Stimulated activated CD8-positive, alpha-beta memory T cell treated with anti-CD3 and anti-CD28 coated beads, Interleukin-7, amount 100 ng/mL, for 48 hours (primary cell): ENCODE results near the gene KCNN1.
A peak's percentile ranks its signal among the peaks of the same experiment; 100 is the strongest.

Experiments
- DNase-seq, 2 donors: peaks; one replicate each; pipeline ENCODE4 v3.0.0-alpha.2; 2020; ENCODE audit warnings: low read depth in 1 of 2; ENCODE audit errors: extremely low read depth in 1 of 2

Gene KCNN1

DNA sequence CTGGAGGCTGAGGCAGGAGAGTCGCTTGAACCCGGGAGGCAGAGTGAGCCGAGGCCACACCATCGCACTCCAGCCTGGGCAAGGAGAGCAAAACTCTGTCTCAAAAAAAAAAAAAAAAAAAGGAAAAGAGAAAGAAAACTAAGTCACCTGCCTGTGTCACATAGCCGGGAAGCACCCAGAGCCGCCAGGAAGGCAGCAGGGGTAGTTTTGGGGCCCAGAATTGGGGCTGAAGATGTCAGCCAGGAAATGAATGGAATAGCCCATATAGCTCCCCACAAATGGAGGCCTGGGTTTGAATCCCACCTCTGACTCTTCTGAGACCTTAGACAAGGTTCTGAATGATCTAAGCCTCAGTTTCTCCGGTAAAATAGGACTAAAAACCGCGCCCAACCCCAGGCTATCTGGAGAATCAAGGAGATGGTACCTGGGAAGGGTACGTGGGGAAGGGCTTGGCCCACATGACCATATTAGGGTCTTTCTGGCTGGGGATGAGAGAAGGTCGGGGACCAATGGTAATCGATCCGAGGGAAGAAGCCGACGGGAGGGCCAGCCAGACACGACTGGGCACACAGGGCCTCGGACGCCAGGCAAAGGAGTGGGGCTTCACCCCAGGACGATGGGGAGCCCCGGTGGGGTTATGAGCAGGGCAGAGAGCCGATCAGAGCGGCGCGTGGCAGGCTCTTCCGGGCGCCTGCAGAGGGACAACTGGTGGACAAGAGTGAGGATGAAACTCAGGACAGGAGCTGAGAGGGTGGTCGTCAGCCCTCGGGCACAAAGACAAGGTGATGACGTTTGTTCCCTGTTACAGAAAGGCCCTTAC, 19.7 kb upstream of the KCNN1 start:
- DNase-seq = no peak

DNA sequence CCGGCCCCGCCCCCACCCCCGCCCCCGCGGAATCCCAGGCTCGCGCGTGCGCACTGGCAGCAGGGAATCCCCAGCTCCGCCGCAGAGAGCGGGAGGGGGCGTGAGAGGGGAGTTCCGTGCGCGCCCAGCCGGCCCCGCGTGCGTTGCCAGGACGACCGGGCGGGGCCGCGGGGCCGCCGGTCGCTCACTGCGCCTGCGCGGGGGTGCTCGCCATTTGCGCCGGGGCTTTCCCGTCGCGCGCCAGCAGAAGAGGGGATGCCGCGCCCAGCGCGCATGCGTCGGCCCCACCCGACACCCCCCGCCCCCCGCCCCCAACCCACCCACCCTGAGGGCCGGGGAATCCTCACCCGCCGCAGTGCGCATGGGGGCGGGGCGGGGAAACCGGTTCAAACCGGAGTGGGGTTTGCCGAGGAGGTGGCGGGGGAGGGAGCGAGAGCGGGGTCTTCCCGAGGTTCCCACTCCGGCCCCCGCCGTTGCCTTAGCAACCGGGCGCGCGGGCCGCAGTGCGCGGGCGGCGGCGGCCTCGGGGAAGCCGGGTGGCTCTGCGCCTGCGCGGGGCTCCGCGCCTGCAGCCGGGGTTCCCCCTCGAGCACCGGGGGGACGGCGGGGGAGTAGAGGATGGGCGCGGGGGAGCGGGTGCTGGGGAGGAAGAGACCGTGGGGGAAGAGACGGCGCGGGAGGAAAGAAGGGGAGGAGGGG, 18.9 kb upstream of the KCNN1 start:
- DNase-seq = peak; percentile 84 to 96

DNA sequence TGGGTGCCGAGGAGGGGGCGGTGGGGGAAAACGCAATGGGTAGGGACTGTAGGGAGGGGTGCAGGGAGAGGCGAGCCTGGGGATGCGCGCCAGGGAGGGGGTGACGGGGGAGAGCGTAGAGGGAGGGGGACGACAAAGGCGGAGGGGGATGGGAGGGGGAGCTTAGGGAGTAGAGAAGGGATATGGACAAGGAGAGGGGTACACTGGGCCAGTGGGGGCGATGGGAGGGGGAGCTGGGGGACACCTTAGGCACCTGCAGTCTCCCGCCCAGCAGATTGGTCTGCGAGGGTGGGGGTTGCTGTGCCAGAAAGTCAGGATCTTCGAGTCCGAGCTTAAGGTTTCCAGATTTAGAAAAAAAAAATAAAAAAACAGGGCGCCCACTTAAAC, 18.4 kb upstream of the KCNN1 start:
- DNase-seq = no peak

DNA sequence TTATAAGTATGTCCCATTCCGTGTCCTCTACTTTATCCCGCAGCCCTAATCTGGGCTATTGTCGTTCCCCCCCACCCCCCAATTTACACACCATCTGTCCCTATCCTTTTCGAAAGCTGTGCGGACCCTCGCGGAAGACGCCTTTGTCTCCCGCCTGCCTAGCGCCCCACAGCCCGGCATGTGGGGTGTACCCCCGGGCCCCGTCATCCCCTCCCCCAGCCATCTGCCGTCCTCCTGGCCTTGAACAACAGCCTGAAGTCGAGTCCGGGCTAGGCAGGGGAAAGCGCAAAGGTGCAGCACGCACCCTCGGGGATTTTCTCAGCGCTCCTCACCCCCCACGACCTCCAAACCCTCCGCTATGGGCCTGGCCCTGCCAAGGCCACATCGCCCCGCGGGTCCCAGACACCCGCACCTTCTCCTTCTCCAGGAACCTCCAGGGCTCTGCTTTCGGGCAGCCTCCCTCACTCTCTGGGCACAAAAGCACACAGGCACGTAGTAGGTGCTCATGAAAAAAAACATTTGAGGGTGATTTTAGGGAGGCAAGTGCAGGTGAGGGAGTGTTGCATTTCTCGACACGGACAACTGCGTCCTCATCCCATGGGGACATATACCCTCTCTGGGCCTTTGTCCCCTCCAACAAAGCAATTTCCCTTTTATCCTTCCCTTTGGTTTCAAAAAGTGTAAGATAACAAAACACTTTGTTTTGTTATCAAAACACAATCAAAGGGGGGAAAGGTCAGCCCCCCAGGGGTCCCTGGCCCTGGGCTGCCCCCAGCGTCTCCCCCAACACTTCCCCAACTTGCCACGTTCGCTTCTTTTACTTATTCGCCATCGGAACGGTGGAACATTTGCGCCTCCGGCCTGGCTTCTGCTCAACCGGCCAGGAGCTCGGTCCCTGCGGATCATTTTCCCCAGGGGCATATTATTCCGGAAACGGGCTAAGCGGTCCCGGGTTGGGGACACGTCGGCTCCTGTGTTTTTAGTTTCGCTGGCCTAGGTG, 17.7 kb upstream of the KCNN1 start:
- no peak for DNase-seq

DNA sequence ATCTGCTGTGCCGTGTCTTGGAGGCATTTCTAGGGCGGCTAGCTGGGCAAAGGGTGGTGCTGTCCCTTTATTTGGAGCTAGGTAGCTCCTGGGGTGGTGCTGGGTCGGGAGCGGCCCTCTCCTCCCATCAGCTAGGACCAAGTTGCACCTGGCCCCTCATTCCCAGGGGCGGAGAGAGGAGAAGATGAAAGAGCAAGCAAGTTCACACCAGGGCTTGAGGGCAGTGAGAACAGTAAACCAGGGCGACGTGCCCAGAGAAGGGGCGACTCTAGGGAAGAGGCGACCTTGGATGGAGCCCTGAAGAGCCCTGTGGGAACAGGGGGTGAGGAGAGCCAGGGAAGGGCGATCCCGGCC, 17.0 kb upstream of the KCNN1 start:
- no peak for DNase-seq

DNA sequence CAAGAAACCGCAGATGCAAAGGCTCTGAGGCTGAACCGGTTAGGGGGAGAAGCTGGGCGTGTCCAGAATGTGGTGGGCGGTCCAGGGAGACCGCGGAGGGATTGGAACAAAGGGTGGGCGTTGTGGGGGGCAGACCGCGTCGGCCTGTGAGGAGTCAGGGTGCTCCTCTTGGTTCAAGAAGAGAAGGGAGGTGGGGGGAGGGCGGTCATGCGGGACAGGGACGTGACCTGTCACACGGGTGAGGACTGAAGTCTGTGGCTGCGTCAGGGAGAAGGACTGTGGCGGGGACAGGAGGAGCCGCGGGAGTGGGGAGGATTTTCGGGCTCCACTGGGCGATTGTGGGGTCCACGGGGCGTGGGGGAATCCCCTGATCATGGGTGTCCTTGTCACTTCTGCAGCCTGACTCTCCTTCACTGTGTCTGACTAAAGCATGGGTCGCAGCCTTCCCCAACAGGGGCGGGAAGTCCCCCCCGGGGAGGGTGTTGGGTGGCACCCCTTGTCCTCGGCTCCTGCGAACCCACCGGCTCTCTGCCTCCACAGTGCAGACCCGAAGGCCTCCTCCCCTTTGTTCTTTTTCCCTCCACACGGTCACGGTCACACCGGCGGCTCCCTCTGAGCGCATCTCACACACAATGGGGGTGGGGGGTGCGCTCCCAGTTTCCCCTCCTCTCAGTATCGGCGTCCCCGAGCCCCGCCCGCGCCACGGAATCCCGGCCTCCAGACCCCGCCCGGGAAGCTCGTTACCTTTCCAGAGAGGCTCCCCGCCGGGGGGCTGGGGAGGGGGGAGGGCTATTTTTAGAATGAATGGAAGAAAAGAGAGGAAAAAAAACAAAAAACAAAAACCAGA, 16.4 kb upstream of the KCNN1 start:
- peak in 1 of 2 donors; percentile 20 for DNase-seq

DNA sequence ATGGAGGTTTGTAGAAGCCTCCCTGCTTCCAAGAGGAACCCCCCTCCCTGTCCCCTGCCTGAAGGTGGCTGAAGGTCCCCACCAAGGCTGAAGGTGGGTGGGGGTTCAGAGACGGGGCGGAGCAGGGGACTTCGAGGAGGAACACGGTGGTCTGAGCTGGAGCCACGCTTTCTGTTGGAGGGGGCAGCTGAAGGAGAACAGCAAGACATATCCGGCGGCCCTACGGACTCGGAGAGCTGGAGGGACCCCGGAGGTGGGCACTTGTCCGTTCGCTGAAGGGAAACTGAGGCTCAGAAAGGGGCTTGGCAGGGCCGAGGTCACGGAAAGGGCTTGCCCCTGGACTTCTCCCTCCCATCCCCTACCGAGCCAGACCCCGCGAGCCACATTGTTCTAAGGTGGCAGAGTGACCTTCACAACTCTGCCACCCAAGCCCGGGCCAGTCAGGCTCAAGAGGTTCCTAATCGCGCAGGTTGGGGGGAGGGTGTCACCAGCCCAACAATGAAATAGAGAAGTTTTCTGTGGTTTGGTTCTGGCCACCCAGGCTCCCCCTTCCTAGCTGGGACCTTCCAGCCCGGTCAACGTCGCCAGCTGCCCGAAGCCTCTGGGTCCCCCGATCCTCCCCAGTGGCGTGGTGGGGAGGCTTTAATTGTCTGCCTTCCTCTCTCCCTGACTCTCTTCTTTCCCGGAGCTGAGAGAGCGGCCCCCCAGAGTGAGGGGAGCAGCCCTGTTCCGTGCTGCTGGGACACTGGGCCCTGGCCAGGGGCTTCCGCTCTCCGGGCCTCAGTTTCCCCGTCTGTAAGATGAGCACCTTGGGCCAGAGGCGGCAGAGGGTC, 15.5 kb upstream of the KCNN1 start:
- no peak for DNase-seq

DNA sequence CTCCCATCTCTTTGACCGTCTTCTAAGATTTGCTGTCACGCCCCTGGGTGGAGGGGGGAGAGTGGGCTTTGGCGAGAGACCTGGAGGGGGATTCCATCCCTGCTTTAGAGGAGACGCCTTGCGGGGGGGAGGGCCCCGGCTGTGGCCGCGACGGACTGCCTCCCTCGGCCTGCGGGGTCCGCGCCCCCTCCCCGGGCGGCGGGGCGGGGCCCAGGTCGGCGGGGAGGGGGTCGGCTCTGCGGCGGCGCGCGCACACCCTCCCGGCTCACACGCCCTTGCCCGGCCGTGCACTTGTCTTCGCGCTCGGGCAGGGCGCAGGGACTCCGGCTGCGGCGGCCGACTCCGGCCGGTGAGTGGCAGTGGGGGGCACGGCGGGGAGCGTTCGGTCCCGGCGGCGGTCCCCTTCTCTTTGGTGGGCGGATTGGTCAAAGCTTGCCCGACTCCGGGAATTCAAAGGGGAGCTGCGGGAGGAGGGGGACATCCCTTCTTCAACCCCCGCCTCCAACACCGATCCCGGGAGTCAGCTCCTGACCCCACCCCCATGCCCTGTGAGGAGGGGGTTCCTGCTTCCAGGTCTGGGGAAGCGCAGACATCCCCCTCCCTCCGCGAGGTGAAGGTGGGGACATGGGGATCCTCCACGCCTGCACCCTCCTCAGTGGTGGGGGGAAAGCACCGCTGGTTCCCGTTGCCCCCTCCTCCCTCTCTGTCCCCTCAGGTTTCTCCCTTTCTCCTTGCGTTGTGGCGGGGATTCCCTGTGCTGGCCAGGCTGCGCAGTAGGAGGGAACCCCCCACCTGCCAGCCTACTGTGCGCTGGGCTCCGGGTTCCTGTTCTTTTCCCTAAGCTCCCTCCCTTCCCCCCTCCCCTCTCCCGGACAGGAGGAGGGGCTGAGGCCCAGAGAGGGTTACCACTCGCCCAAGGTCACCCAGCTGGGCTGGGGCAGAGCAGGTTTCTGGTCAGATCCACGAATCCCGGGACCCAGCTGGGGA, 14.6 kb upstream of the KCNN1 start:
- DNase-seq = no peak

DNA sequence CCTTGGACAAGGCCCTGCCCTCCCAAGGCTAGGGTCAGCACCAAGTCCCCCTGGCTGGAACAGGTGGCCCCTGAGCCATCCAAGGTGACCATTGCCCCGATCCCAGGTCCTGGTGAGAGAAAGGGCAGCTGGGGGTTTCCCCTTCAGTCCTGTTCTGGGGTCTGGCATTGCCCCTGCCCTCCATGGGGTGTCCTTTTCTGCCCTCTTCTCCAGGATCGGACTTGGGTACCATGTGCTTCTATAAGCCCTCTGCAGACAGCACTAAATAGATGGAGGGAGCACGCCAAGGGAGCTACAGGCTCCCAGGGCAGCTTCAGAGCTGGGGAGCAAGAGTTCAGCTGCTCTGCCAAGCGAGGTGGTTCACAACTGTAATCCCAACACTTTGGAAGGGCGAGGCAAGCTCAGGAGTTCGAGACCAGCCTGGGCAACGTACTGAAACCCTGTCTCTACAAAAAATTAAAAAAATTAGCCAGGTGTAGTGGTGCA, 13.5 kb upstream of the KCNN1 start:
- DNase-seq = no peak

DNA sequence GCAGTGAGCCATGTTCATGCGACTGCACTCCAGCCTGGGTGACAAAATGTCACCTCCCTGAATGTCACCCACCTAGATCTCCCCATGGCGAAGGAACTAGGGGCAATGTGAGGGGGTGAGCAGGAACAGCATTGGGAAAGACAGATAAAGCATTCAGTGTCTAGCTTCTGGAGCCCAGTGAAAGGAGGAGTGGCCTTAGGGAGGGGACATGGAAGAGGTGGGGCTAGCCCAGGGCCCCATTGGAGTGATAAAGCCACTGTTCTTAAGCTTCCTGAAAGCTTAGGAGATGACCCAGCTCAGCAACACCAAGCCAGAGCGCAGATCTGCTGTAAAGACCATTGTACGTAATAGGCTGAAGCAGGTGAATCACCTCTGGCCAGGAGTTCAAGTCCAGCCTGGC, 13.0 kb upstream of the KCNN1 start:
- DNase-seq = no peak

DNA sequence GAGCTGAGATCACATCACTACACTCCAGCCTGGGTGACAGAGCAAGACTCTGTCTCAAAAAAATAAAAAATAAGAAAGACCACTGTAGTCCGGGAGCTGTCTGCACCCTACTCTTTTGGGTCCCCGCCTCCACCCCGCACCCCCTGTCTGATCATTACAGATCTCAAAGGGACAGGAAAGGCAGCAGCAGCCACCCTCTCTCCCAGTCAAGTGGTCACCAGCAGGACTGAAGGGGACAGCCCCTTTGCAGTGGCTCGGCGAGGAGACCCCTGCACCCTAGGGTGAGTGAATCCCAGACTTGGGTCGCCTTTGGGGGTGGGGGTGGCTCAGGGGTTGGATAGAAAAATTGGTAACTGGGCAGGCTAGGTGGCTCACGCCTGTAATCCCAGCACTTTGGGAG, 12.5 kb upstream of the KCNN1 start:
- no peak for DNase-seq

DNA sequence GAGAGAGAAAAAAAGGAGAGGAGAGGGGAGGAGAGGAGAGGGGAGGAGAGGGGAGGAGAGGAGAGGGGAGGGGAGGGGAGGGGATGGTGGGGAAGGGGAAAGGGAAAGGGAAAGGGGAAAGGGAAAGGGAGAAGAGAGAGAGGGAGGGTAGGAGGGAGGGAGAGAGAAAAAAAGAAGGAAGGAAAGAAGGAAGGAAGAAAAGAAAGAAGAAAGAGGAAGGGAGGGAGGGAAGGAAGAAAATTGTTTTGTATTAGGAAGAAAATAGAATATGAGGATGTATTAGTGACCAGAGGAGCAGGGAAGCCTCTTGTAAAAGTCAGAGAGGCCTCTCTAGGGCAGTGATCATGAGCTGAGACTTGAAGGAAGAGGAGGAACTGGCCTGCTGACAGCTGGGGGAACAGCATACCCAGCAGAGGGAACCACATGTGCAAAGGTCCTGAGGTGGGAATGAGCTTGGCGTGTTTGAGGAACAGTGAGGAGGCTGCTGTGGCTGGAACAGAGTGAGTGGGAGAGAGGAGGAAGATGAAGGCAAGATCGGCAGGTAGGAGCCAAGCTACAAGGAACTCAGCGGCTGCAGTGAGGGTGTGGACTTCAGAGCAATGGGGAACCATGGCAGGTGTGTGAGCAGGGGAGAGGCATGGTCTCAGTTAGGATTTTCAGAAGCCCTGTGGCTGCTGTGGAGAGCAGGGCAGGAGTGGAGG, 9.6 kb upstream of the KCNN1 start:
- DNase-seq = no peak

DNA sequence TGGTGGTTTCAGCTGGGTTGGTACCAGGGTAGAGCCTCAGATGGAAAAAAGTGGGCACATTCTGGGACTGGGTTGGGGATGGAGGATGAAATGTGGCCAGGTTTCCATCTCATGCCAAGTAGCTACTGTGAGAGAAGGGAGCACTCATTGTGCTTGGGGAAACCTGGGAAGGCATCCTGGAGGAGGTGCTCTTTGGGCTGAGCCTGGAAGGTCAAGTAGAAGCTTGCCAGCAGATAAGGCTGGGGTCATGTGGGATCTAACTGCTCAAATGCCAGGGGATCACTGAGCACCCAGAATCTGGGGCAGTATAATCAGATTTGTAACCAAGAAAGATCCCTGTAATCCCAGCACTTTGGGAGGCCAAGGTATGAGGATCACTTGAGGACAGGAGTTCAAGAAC, 9.0 kb upstream of the KCNN1 start:
- DNase-seq = no peak

DNA sequence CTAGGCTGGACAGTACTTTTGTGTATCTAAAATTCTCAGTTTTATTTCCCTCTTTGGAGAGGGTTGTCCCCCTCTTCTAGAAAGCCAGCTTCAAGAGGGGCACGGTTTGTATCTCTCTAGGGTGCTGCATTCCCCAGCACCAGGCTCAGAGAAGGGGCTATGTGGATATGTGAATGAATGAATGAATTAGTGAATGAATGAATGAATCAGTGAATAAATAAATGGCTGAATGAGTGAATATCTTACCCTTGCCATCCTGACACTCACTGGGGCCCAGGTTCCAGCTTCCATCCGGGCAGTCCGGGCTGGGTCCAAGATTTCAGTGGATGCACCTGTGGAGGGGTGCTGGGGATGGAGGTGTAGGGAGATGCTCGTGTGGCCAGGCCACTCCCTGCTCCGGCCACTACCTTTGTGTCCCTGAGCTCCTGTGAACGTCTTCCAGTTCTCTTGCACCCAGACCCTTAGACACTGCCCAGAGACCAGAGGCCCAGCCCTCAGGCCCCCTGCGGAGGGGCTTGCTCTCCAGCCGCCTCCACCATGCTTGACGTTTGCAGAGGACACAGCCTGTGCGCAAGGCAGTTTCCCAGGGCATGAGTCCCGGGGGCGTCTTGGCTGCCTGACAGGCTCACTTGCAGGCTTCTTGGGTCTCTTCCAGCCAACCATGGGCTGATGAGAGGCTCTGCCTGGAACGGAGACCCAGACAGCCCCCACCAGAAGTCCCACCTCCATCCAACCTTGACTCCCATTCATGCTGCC, 2.8 kb upstream of the KCNN1 start:
- no peak for DNase-seq

DNA sequence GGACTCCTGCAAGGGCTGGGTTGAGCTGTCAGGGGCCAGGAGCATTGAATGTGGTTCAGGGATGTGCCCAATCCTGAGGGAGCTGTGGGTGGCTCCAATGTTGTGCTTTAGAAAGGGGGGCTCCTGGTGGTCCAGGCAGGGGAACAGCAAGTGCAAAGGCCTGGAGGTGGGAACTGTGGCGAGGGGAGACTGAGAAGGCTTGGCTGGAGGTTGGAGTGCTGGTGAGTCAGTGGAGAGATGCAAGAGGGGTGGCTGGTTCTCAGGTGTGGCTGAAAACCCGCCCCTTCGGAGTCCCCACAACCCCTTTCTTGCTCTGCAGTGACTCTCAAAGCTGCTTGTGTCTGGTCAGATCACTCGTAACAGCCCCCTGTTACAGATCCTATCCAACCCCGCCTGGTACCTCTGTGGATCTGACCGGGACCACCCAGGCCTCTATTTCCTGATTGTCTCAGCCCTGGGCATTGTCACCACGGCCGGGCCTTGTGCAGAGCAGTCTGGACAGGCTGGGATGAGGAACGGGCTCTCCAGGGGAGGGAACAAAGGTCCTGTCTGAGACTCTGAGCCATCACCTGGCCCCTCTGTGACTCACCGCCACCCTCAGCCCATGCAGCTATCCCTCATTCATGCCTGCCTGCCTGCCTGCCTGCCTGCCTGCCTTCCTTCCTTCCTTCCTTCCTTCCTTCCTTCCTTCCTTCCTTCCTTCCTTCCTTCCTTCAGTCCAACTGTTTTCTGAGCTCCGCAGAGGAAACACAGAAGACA, 1.4 kb upstream of the KCNN1 start:
- DNase-seq = no peak

DNA sequence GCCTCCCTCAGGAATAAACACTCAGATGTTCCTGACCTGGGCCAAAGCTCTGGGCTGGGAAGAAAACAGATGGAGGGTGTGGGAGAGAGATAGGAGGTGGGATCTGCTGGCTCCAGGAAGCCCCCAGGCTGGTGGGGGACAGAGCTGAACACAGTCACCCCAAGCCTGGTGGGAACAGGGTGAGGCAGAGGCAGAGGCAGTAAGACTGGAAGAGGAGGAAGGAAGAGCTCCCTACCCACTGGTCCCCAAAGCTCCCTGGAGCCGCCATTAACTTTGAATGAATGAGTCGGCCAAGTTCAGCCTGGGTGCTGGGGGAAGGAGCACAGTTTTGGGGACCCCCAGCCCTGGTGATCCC, 801 bp upstream of the KCNN1 start:
- no peak for DNase-seq
